ENCODE data around the gene CDC34.
"Not testable (repeated sequence)": the region's sequence is repeated elsewhere in the genome, so short reads cannot be mapped to it uniquely, and the experiment has no call there.

CDC34 gene

GRCh38 chr19:572140-572742 is 40.7 kb downstream of the CDC34 start, which contains the start of gene BSG:
TSS of gene BSG (plus strand) at chr19:572596. CDS start at chr19:572635, 39 bp downstream.
- in situ Hi-C loops (cut with HindIII; ENCODE audit: low sequenced_read_pairs): no loop called here

GRCh38 chr19:572743-573518 is 41.4 kb downstream of the CDC34 start:
- in situ Hi-C loops (cut with HindIII; ENCODE audit: low sequenced_read_pairs): no loop called here

DNA sequence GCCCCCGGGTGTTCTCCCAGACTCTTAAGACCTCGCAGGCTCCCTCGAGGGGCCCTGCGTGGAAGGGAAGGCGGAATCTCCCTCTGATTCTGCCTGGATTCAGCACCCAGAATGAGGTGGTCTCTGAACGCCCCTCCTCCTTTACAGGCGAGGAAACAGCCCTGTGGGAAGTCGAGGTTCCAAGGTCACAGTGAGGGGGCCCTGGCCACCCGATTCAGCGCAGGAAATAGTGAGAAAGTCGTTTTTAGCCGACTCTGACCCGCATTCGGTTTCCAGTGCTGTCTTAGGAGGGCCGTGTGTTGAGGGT is 41.9 kb downstream of the CDC34 start:
- in situ Hi-C loops (cut with HindIII; ENCODE audit: low sequenced_read_pairs): no loop called here

DNA sequence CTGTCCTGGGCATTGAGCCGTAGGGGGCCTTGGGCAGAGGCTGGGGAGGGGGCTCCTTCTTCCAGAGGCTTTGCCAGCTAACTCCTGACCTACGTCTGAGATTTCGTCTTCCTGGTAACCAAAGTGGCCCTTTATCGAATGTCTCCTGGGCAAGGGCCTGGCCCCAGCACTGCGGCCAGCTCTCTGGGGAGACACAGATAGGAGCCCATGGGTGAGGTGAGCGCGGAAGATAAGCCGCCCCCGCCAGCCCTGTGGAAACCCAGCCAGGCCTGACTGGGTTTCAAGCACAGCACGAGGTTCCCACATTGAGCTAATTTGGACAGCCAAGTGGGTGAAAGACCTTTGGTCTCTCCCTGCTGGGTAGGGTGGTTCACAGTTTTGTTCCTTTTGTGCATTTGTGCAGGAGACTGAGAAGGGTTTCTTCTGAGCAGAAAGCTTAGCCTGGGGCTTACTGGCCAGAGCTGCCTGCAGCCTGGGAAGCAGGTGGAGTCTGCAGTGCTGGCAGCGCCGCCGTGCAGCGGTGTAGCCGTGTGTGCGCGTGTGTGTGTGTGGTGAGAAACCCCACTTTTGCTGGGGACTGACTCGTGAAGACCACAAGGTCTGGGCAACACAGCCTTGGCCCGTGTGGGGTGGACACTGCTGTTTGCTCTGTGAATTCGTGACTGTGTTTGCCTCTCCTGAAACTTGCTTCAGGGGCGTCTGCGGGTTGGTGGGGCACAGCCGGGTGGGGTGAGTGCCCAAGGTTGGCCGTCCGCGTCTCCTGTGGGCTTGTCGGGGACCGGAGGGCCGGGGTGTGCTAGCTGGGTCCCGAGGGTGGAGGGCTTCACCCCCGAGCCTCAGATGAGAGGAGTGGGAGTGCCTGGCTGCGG is 43.3 kb downstream of the CDC34 start:
- in situ Hi-C loops (cut with HindIII; ENCODE audit: low sequenced_read_pairs): no loop called here

DNA sequence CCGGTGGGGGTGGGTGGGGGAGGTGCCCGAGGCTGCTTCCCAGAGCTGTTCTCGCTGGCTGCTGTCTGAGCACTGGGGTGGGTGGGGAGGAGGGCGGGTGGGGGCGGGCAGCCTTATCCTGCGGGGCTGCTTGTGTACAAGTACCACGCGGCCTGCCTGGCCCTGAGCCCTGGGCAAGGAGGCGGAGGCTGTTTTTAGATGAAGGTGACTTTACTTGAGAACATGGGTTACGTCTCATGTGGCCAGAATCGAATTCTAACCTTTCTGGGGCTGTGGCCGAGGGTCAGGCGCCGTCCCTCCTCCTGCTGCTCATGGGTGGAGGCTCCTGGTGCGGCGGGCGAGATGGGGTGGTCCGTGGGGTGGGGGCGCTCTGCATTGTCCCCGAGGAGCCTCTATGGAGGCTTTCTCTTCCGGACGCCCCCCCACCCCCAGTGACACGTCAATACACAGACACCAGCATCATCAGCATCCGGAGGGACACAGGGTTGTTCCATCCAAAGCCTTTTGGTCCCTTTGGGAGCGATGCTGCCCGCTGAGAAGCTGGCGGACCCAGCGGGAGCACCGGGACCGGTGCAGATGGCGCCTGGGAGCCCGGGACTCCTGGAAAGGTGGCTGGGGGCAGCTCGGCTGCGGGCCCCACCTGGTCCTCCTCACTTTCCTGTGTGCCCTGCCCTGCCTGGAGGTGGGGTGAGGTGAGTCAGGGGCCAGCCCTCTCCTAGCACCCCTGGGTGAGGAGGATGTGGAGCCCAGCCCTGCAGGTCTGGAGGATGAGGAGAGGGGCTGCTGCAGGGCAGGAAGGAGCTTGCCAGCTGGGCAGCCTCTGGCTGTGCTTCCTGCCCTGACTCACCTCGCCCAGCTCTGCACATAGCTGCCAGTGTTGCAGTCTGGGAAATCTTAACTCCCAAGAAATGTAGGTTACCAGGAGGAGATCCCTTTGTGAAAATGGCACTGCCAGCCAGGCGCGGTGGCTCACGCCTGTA is 44.3 kb downstream of the CDC34 start:
- in situ Hi-C loops (cut with HindIII; ENCODE audit: low sequenced_read_pairs): no loop called here

DNA sequence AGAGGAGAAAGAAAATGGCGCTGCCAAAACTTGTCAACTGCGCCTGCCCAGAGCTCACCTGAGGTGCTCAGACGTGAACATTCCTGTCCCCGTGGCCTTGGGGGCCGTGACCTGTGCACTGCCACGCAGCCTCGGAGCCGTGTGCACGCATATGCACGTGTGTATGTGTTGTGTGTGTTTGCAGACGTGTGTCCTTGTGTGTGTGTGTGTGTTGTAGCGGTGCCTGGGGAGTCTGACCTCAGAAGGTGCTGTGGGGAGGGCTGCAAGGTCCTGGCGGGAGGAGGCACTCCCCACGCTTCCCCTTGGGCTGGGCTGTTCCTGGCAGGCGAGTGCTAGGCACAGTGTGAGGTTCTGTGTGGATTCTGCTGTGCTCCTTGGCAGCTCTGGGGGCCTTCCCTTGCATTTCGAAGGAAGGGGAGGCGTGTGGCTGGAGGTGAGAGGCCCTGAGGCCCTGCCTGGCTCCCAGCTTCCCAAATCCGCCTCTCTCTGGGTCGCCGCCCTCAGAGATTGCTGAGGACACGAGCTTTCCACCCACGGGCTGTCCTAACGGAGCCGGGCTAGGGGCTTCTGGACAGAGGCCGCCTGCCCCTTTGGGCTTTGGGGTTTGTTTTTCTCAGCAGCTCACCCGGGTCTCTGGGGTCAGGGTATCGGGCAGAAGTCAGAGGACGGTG is 45.3 kb downstream of the CDC34 start:
- in situ Hi-C loops (cut with HindIII; ENCODE audit: low sequenced_read_pairs): no loop called here

GRCh38 chr19:577439-578392 is 46.2 kb downstream of the CDC34 start:
- in situ Hi-C loops (cut with HindIII; ENCODE audit: low sequenced_read_pairs): no loop called here

- in situ Hi-C loops (cut with HindIII; ENCODE audit: low sequenced_read_pairs): no loop called here
Measured at GRCh38 chr19:579111-579841, 47.7 kb downstream of the CDC34 start.

DNA sequence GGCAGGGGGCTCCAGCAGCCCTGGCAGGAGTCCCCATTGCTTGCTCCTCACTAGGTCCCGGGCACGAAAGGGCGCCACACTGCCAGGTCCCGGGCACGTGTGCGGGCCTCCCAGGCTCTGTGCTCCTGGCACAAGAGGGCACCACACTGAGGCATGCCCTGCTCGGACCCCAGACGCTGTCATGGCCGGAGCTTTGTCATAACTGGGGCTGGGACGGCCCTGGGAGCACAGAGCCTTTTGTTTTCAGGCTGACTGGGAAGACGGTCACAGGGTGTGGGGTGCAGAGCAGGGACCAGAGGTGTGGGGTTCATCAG is 48.2 kb downstream of the CDC34 start:
- in situ Hi-C loops (cut with HindIII; ENCODE audit: low sequenced_read_pairs): no loop called here

- in situ Hi-C loops (cut with HindIII; ENCODE audit: low sequenced_read_pairs): no loop called here
Measured at GRCh38 chr19:580274-580835, 48.8 kb downstream of the CDC34 start.

DNA sequence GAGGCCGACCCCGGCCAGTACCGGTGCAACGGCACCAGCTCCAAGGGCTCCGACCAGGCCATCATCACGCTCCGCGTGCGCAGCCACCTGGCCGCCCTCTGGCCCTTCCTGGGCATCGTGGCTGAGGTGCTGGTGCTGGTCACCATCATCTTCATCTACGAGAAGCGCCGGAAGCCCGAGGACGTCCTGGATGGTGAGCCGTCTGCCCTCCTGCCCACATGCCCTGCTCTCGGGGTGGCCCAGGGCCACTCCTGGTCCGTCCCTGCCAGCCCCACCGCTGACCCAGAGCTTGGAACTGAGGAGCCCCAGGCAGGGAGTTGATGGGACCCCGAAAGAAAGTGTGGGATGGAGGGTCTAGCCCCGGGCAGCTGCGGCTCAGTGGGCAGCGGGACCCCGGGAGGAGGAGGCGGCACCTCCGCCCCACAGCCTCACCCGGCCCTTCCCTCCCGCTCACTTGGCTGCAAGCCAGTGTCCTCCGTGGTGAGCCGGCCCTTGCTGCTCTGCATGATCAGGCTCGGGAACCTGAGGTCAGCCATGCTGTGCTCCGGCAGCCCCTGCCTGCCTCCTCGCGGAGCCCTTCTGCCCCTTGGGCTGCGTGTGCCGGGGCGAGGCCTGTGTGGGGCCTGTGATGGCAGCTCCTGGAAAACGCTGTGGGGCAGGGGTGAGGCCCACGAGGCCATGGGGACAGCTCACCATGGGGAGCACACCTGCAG is 50.0 kb downstream of the CDC34 start:
- in situ Hi-C loops (cut with HindIII; ENCODE audit: low sequenced_read_pairs): no loop called here

- in situ Hi-C loops (cut with HindIII; ENCODE audit: low sequenced_read_pairs): no loop called here
Measured at GRCh38 chr19:582497-583197, 51.1 kb downstream of the CDC34 start.

DNA sequence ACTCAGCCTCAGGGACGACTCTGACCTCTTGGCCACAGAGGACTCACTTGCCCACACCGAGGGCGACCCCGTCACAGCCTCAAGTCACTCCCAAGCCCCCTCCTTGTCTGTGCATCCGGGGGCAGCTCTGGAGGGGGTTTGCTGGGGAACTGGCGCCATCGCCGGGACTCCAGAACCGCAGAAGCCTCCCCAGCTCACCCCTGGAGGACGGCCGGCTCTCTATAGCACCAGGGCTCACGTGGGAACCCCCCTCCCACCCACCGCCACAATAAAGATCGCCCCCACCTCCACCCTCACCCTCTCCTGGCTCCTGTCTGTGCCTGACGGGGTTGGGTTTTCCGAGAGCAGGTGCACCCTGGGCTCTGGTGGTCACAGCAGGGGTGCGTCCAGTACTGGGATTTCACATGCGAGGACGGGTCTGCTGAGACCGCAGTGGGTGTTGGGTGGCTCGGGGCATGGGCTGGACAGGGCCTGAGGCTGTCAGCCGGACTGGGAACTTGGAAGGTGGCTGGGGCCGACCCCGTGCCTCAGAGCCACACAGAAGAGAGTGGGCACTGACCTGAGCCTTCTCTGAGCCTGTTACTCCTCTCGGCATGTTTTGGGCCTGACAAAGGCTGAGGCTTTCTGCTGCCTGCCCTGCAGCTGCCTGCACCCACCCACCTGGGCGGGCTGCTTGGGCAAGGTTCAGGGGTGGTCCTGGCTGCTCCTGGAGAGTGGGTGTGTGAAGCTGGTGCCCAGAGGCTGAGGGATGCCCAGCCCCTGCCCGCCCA is 51.8 kb downstream of the CDC34 start:
- in situ Hi-C loops (cut with HindIII; ENCODE audit: low sequenced_read_pairs): no loop called here

GRCh38 chr19:583968-584239 is 52.3 kb downstream of the CDC34 start:
- in situ Hi-C loops (cut with HindIII; ENCODE audit: low sequenced_read_pairs): no loop called here

GRCh38 chr19:584240-585001 is 52.9 kb downstream of the CDC34 start:
- in situ Hi-C loops (cut with HindIII; ENCODE audit: low sequenced_read_pairs): no loop called here

GRCh38 chr19:585146-585545 is 53.6 kb downstream of the CDC34 start:
- in situ Hi-C loops (cut with HindIII; ENCODE audit: low sequenced_read_pairs): not testable (repeated sequence)

All from DLD1 (cell line).